Measurements from ENCODE around the gene IGF2BP1.
A peak's percentile ranks its signal among the peaks of the same experiment; 100 is the strongest.
"Not testable (repeated sequence)": the region's sequence is repeated elsewhere in the genome, so short reads cannot be mapped to it uniquely, and the experiment has no call there.

The IGF2BP1 gene

DNA sequence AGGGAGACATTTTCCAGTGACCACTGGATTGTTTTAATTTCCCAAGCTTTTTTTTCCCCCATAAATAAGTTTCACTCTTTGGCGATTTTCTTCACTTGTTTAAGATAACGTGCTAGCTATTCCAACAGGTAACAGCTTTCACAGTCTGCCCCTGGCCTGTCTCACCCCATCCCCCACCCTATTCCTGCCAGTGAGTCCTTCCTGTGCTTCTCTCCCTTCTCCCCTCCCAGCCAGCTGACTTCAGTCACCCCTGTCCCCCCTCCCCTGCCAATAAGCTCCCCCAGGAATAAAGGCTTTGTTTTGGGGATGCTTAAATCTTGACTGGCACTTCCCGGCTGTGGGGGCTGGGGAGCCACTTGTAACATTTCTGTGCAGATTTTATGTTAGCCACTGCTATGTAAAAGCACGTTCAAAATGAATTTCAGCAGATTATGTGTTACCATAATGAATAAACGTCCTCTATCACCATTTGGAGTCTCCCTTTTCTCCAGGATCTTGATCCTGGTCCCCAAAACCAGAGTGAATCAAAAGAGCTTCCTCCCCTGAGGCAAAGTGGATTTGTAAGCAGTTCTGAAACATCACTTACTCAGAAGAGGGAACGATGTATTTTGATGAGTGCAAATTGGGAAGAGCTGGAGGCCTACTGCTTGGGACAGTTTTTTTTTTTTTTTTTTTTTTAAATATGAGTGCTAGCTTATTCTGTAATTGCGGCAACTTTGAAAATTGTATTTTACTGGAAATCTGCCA, 58.2 kb downstream of the IGF2BP1 start:
- DNase-seq = no peak

DNA sequence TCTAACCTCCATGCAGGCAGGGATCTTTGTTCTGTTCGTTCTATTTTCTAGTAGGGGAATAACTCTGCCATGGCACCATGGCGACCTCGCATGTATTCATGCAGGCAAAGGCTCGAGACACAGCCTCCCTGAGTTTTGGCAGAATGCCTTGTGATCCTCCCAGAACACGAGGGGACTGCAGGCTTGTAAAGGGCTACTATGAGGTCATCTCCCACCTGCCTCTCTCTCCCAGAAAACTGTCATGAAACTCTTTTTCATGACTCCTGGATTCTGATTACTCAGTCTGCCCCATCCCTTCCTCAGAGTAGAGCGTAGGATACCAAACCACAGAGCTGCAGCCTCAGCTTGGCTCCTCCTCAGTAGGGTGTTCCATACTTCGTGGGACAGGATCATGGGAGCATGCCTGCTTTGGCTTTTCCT, 64.3 kb downstream of the IGF2BP1 start:
- no peak for DNase-seq

DNA sequence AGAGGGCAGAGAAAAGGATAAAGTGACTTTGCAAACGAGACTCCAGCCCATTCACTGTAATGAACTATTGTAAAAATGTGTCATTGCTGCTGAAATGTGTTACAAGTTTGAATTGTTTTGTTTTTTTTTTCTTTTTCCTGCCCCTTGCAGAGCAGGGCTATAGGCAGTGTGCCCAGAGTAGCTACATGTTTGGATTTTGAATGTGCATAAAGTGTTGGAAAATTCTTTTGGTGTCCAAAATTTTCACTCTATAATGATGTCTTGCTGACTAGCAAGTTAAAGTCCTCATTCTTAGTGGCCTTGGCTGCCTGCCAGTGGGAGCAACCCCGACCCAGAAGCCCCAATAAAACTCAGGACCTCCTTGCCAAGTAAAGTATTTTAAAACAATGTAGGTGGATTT, 66.5 kb downstream of the IGF2BP1 start:
- no peak for DNase-seq

DNA sequence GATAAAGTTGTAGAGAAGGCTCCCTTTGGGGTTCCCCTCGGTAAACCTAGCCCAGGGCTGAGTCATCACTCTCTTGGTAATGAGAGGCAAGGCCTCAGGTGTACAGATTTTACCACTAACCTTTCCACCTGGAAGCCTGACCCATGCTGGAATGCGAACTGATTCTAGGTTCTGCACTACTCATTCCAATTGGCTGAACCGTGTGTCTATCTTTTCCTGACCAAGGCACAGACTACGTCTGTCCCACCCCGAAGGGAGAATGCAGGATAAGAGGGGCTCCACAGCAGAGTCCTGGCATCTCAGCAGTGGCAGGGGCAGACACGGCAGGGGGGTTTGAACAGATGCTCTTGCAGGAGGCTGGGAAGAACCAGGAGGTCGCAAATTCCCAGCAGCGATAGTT, 70.0 kb downstream of the IGF2BP1 start:
- DNase-seq = no peak

DNA sequence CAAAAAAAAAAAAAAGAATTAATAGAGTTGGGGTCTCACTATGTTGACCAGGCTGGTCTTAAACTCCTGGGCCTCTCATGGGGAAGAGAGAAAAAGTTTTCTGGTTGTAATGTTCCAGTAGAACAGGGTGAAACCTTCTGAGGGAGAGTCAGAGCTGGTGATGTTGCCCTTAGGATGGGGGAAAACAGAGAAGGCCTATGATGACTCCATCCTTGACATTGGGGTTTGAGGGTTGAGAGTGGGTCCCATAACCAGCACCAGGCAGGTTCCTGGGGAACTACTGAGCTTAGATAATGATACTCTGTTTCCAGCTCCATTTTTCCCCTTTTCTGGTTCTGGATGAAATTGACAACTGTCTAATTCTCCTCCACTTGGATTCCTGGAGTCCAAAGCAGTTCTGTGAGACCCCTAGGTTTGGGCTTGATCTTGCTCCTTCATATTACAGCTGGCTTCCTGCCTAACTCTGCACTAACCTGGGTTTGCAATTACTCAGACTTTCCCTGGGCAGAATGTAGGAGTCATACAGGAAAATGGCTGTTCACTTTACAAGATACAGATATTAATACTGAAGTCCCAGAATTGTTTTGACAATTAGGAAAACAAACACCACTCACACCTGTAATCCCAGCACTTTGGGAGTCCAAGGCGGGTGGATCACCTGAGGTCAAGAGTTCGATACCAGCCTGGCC, 72.5 kb downstream of the IGF2BP1 start:
- no peak for DNase-seq

DNA sequence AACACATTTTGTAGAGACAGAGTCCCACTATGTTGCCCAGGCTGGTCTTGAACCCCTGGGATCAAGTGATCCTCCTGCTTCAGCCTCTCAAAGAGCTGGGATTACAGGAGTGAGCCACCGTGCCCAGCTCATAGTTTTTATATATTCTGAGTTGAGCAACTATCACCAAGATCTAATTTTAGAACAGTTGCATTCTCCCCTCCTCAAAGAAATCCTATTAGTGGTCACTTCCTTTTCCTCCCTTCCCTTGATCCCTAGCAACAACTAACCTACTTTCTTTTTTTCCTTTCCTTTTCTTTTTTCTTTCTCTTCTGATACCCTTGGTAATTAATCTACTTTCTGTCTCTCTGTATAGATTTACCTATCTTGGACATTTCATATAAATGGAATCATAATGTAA, 73.9 kb downstream of the IGF2BP1 start:
- no peak for DNase-seq

DNA sequence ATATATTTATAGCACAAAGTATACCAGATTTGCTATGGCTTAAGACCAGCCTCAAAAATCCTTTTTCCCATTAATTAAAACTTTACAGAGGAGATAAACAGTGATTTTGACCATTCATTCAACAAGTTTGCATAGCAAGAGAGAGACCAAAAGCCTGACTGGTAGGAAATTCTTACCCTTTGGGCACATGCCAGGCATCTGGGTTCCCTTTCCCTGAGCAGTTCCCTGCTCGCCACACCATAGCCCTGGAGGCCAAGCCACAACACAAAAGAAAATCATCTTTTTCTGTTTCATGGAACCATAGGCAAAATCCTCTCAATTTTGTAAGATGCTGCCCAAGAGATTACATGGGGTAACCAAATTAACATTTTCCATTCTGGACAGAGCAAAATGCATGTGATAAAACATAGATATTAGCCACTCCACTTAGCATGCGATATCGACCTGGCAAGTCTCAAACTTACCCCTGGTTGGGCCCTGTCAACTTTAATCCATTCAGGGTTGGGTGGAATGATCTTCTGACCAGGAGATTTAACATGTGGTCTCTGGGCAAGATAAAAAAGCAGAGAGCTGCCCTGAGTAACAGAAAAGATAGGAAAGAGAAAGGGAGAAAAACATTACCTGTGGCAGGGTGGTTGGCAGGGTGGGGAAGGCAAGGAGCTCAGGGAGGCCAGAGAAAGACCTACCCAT, 77.8 kb downstream of the IGF2BP1 start:
- DNase-seq = no peak

DNA sequence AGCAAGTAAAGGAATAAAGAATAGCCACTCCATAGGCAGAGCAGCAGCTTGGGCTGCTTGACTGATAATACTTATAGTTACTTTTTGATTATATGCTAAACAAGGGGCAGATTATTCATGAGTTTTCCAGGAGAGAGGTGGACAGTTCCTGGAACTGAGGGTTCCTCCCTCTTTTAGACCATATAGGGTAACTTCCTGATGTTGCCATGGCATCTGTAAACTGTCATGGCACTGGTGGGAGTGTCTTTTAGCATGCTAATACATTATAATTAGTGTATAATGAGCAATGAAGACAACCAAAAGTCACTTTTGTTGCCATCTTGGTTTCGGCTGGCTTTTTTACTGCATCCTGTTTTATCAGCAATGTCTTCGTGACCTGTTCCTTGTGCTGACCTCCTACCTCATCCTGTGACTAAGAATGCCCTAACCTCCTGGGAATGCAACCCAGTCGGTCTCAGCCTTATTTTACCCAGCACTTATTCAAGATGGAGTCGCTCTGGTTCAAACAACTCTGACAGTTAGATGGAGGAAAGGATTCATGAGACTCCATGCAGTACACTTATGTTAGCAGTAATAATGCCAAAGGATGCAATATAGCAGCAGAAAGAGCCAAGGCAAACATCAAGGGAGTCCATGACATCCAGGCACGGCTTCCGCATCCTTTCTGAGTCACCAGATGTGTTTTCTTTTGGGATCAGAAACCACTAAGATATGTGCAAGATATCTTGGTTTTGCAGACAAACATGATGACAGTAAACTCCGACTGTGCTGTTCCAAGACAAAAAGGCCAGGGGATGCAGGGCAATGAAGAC, 79.6 kb downstream of the IGF2BP1 start:
- DNase-seq = peak; percentile 36

DNA sequence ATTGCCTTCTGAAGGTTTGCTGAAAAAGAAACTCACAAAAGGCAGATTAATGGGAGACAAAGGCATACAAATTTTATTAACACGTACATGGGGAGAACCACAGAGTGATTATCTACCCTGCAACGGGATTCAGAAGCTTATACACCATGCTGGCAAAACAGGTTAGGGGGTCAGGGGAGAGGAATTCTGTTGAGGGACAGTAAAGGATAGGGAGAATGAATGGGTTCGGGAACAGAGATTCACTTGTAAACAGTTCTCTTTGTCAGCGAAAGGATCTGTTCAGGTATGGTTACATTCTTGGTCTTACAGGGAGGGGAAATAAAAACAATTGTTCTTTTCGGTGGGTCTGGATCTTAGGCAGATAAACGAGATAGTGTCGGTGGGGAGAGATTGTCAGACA, 81.1 kb downstream of the IGF2BP1 start:
- no peak for DNase-seq

DNA sequence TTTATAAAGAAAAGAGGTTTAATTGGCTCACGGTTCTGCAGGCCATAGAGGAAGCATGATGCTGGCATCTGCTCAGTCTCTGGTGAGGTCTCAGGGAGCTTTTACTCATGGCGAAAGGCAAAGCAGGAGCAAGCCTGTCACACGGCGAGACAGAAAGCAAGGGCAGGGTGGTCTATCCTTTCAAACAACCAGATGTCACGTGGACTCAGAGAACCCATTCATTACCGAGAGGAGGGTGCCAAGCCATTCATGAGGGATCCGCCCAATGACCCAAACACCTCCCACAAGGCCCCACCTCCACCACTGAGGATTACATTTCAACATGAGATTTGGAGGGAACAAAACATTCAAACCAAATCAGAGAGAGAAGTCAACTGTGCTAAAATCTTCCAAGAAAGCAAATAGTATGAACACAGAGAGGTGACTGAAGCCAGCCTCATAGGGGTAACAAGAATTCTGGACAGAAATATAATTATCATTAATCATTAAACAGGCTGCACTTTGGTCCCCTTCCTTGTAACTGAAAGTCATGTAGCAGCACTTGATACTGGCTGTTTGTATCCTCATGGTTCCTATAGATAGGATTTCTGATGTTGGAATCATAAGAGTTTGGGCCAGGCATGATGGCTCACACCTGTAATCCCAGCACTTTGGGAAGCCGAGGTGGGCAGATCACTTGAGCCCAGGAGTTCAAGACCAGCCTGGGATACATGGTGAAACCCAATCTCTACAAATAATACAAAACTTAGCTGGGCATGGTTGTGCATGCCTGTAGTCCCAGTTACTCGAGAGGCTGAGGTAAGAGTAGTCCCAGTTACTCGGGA, 82.9 kb downstream of the IGF2BP1 start:
- DNase-seq = no peak

DNA sequence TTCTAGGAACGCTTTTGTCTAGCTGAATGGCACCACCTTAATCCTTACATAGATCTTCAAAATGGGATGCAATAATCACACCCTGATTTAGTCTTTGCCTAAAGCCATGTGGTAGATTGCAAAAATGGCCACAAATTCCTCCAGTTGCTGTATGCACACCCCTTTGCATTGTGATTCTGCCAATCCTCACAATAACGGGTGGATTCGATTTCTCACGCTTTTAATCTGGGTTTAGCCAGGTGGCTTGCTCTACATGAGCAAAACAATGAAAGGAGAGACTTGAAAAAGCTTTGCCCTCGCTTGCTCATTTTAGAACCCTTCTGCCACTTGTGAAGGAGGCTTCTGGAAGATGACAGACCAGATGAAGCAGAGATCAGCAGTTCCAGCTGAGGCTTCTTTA, 85.0 kb downstream of the IGF2BP1 start:
- no peak for DNase-seq

DNA sequence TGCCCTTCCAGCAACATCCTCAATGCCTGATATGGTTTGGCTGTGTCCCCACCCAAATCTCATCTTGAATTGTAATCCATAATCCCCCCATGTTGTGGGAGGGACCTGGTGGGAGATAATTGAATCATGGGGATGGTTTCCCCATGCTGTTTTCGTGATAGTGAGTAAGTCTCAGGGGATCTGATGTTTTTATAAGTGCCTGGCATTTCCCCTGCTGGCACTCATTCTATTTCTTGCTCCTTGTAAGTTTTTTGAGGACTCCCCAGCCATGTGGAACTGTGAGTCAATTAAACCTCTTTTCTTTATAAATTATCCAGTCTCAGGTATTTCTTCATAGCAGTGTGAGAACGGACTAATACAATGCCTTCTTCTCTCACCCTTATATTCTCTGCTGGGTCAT, 87.9 kb downstream of the IGF2BP1 start:
- DNase-seq = not testable (repeated sequence)

DNA sequence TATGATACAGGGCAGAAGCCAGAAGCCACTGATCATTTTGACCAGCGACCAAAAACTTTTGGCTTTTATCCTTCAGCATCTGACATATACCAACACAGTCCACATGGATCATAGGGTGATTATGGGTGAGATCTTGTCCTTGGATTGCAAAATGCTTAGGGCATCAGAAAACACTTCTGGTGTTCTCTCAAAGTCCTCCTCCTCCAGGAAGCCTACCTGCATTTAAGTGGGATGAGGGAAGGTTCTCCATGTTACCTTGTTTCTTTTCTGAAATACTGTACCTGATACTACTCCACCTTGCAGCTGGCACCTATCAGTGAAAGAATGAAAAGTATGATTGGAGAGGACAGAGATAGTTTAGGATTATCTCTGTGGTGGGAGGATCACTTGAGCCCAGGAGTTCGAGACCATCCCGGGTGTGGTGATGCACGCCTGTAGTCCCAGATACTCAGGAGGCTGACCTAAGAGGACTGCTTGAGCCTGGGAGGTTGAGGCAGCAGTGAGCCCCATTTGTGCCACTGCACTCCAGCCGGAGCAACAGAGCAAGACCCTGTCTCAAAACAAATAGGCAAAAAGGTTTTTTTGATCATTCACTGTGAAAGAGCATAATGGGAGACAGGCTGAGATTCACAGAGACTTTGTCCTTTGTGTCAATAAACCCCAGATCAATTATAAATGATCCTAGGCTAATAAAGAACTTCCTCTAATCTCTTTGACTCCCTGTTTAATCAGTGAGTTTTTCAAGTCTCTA, 88.6 kb downstream of the IGF2BP1 start:
- no peak for DNase-seq

DNA sequence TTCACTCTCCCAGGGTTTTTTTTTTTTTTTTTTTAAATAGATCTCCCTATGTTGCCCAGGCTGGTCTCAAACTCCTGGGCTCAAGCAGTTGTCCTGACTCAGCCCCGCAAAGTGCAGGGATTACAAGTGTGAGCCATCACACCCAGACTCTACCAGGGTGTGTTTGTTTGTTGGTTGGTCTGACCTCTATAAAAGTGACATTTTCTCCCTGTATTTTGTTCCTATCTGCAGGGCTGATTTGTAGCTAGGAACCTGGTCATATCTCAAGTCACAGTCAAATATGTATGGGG, 89.1 kb downstream of the IGF2BP1 start:
- DNase-seq = no peak

DNA sequence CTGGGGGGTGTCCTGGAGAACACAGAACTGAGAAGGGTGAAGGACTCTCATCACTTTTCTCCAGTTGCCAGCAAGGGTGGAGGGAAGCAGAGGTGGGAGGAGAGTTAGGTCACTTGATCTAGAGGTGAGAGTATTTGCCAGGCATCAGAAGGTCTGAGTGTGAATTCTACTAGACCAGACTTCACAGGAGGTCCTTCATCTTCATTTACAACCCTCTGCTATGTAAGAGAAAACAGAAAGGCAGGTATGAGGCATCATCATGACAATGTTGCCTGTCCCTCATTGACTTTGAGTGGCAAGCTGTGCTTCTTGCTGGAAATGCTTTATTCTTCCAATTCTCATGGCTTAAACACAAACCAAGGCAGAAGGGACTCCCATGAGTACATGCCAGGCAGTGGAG, 89.5 kb downstream of the IGF2BP1 start:
- DNase-seq = no peak

DNA sequence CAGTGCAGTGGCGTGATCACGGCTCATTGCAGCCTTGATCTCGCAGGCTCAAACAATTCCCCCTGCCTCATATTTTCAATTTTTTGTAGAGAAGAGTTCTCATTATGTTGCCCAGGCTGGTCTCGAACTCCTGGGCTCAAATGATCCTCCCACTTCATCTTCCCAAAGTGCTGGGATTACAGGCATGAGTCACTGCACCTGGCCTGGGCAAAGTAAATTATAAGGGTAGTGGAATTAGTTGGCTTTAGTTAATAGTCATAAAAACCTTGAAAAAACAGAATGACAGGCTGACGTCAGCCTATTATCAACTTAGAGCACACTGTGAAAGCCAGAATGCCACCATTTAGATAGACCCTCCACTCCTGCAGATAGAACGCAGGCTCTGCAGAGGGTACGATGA, 91.9 kb downstream of the IGF2BP1 start:
- DNase-seq = no peak

DNA sequence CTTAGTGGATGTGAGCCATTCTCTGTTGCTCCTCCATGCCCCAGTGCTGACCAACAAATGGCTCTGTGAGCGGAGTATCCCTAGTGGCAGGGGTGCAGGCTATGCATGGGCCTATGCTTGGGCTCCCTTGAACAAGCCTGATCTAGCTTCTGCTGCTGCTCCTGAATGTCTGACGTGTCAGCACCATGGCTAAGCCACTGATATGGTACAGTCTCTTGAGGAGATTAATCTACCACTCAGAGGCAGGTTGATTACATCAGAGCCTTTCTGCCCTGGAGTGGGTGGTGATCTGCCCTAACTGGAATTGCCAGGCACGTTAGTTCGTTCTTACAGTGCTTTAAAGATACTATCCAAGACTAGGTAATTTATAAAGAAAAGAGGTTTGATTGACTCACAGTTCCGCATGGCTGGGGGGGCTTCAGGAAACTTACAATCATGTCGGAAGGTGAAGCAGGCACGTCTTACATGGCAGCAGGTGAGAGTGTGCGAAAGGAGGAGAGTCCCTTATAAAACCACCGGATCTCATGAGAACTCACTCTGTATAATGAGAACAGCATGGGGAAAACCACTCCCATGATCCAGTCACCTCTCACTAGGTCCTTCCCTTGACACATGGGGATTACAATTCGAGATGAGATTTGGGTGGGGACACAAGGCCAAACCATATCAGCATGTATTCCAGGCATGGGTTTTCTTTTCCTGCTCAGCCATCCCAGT, 93.9 kb downstream of the IGF2BP1 start:
- no peak for DNase-seq

DNA sequence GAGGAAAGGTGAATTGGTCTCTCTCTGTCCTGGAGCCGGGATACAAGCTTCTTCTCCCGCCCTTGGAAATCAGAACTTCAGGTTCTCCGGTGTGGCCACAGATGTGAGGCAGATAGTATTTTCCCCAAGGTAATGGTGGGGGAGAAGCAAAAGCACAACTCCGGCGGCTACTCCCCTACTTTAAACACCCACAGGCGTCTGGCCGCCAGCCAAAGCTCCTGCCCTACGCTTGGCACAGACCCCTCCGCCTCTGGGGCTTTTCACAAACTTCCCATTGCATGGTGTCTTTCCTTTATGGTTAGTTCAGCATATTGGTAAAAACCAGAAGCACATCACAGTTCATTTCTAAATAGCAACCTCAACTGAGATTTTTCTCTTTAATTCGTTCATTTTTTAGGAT, 95.9 kb downstream of the IGF2BP1 start:
- no peak for DNase-seq

DNA sequence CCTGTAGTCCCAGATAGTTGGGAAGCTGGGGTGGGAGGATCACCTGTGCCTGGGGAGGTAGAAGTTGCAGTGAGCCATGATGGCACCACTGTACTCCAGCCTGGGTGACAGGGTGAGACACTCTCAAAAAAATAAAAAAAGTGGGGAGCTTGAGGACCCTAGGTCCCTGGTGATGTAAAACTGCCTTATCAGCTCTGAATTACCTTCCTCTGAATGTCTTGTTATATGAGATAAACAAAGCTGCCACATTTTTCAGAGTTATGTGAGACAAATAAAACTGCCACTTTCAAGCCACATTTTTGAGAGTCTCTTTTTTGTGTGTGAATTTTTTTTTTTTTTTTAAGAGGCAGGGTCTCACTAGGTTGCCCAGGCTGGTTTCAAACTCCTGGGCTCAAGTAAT, 103.4 kb downstream of the IGF2BP1 start:
- no peak for DNase-seq

DNA sequence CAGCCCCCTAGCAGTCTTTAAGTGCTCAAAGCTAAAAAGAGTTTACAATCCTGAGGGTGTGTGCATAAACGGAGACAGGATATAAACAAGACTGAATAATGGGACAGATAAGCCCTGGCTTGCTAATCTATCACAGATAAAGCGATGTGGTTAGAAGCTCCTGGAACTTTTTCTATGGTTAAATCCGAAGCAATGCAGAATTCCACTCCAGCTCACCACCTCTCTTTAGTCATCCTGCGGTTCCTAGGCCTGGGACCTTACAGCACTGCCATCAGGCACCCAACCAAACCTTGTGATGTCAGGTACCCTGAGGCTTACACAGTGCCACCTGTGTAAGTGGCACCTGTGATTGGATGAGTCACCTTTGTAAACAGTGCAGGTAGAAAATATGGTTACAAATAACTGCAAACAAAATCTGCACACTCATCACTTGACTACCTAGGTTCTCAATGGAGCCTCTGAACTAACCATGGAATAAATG, 103.9 kb downstream of the IGF2BP1 start:
- peak; percentile 14 for DNase-seq

DNA sequence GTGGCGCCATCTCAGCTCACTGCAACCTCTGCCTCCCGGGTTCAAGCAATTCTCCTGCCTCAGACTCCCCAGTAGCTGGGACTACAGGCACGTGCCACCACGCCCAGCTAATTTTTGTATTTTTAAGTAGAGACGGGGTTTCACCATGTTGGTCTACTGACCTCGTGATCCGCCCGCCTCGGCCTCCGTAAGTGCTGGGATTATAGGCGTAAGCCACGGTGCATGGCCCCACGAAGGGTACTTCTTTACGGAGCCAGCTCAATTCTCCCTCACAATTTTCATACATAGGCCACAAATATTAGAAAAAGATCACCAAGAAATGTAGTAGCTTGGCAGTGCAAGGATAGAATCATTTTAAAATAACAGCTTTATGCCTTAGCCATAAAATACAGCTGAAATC, 106.2 kb downstream of the IGF2BP1 start:
- DNase-seq = not testable (repeated sequence)
